ENCODE results near the gene WDR18.

The WDR18 gene

GRCh38 chr19:984165-984967, at the start of gene WDR18:
TSS of gene WDR18 (plus strand) at chr19:984345. CDS start at chr19:984354, 9 bp downstream.
- peak; percentile 72 for DNase-seq

GRCh38 chr19:934865-935479, 49.2 kb upstream of the WDR18 start:
- DNase-seq, result no peak

- no peak for DNase-seq
Observed at GRCh38 chr19:936175-936546, 48.0 kb upstream of the WDR18 start.

GRCh38 chr19:937259-937694, 46.9 kb upstream of the WDR18 start:
- DNase-seq, result no peak

- no peak for DNase-seq
Observed at GRCh38 chr19:938233-938923, 45.8 kb upstream of the WDR18 start.

GRCh38 chr19:939439-939838, 44.7 kb upstream of the WDR18 start:
- no peak for DNase-seq

- no peak for DNase-seq
Observed at GRCh38 chr19:939922-940321, 44.2 kb upstream of the WDR18 start.

GRCh38 chr19:940591-941291, 43.4 kb upstream of the WDR18 start:
- no peak for DNase-seq

GRCh38 chr19:941292-942132, 42.6 kb upstream of the WDR18 start:
- no peak for DNase-seq

- DNase-seq, result no peak
Observed at GRCh38 chr19:942133-942645, 42.0 kb upstream of the WDR18 start.

- DNase-seq, result no peak
Observed at GRCh38 chr19:943551-944170, 40.5 kb upstream of the WDR18 start.

GRCh38 chr19:944171-944567, 40.0 kb upstream of the WDR18 start:
- no peak for DNase-seq

- DNase-seq, result no peak
Observed at GRCh38 chr19:944663-945241, 39.4 kb upstream of the WDR18 start.

GRCh38 chr19:945401-946252, 38.5 kb upstream of the WDR18 start:
- DNase-seq, result no peak

GRCh38 chr19:947090-947706, 36.9 kb upstream of the WDR18 start:
- DNase-seq, result no peak

- DNase-seq, result no peak
Observed at GRCh38 chr19:947707-948539, 36.2 kb upstream of the WDR18 start.

GRCh38 chr19:948842-949496, 35.2 kb upstream of the WDR18 start:
- no peak for DNase-seq

GRCh38 chr19:950352-951066, 33.6 kb upstream of the WDR18 start:
- no peak for DNase-seq

All from amniotic stem cell (primary cell).